NT2/D1 (cell line): ENCODE measurements around the gene NEK3.
"Not testable (repeated sequence)": the region's sequence is repeated elsewhere in the genome, so short reads cannot be mapped to it uniquely, and the experiment has no call there.

Source experiments
- DNase-seq: peaks from one replicate; pipeline ENCODE4 v3.0.0-alpha.2; 2011; ENCODE audit warnings: low read depth, low spot score
- H3K27me3 ChIP-seq: 2 replicates; pipeline ENCODE4 v1.6.0; 2011; ENCODE audit warnings: mild to moderate bottlenecking; ENCODE audit not compliant: insufficient read length, insufficient read depth
- H3K36me3 ChIP-seq: 2 replicates; pipeline ENCODE4 v1.6.1; 2011; ENCODE audit warnings: mild to moderate bottlenecking, low read length, mixed read lengths; ENCODE audit not compliant: insufficient read depth, insufficient read length
- H3K4me1 ChIP-seq: 2 replicates; pipeline ENCODE4 v1.5.1; 2011; ENCODE audit not compliant: insufficient read depth, insufficient read length
- H3K4me3 ChIP-seq: 2 replicates; pipeline ENCODE4 v1.5.1; 2011; ENCODE audit warnings: low read depth; ENCODE audit not compliant: insufficient read length
- H3K9ac ChIP-seq: 2 replicates; pipeline ENCODE4 v1.6.0; 2011; ENCODE audit warnings: low read depth; ENCODE audit not compliant: insufficient read length
- H3K9me3 ChIP-seq: 2 replicates; pipeline ENCODE4 v1.5.1; 2011; ENCODE audit warnings: mild to moderate bottlenecking, low read length; ENCODE audit not compliant: insufficient read depth
- SUZ12 ChIP-seq: IDR thresholded peaks from 2 replicates; pipeline ENCODE4 v1.6.1; 2011; ENCODE audit not compliant: insufficient read length, insufficient read depth; ENCODE audit errors: extremely low read depth
- YY1 ChIP-seq: IDR thresholded peaks from 2 replicates; pipeline ENCODE4 v1.6.1; 2011; ENCODE audit not compliant: insufficient read length, insufficient read depth
- ZNF274 ChIP-seq: IDR thresholded peaks from 2 replicates; pipeline ENCODE4 v1.6.1; 2011; ENCODE audit warnings: mild to moderate bottlenecking, low read depth, low read length

The NEK3 gene

GRCh38 chr13:52195401-52195837 lies 36.0 kb upstream of the NEK3 start:
- Histone ChIP-seq H3K9ac (no peak overlapping the region), H3K4me3 (no peak overlapping the region)

GRCh38 chr13:52194184-52194868 lies 34.9 kb upstream of the NEK3 start:
- Histone ChIP-seq H3K4me3 (peak overlapping the region; percentile 71), H3K36me3 (no peaks in the 10 kb centered on the region), H3K27me3 (no peaks in the 10 kb centered on the region), H3K9me3 (no peaks in the 10 kb centered on the region), H3K9ac (peak overlapping the region; percentile 76), H3K4me1 (no peaks in the 10 kb centered on the region)
- TF ChIP-seq SUZ12, result no peak
- TF ChIP-seq YY1, result no peak
- TF ChIP-seq ZNF274, result no peak
- peak; percentile 64 for DNase-seq

More at GRCh38 chr13:52195401-52195837, 36.0 kb upstream of the NEK3 start:
- TF ChIP-seq YY1 (no peak), ZNF274 (no peak), SUZ12 (no peak)
- H3K4me1 ChIP-seq, result no peaks in the 10 kb centered on the region
- DNase-seq, result no peak
- no peaks in the 10 kb centered on the region for H3K27me3 ChIP-seq
- no peaks in the 10 kb centered on the region for H3K9me3 ChIP-seq
- no peaks in the 10 kb centered on the region for H3K36me3 ChIP-seq

- Histone ChIP-seq H3K4me3 (peak overlapping the region; percentile 71), H3K9ac (peak overlapping the region; percentile 76)
- not testable (repeated sequence) for H3K36me3 ChIP-seq, DNase-seq, H3K4me1 ChIP-seq, H3K27me3 ChIP-seq, H3K9me3 ChIP-seq
These were observed 34.3 kb upstream of the NEK3 start for GRCh38 chr13:52193587-52194183.

- not testable (repeated sequence) for H3K36me3 ChIP-seq, DNase-seq, H3K4me1 ChIP-seq
These were observed 28.2 kb upstream of the NEK3 start for GRCh38 chr13:52187424-52188187.

GRCh38 chr13:52187029-52187423 lies 27.6 kb upstream of the NEK3 start:
- no peak overlapping the region for H3K9ac ChIP-seq
- H3K36me3 ChIP-seq, result peaks cover 3% of the 10 kb centered on the region
- H3K4me3 ChIP-seq, result no peak overlapping the region
- TF ChIP-seq YY1 (no peak), SUZ12 (no peak), ZNF274 (no peak)
- H3K4me1 ChIP-seq, result no peaks in the 10 kb centered on the region
- DNase-seq, result no peak
- no peaks in the 10 kb centered on the region for H3K9me3 ChIP-seq
- no peaks in the 10 kb centered on the region for H3K27me3 ChIP-seq

More at GRCh38 chr13:52187424-52188187, 28.2 kb upstream of the NEK3 start:
- H3K27me3 ChIP-seq, H3K4me3 ChIP-seq, H3K9me3 ChIP-seq, H3K9ac ChIP-seq: not testable (repeated sequence)

- H3K27me3 ChIP-seq, DNase-seq, H3K4me1 ChIP-seq, H3K9ac ChIP-seq, H3K9me3 ChIP-seq, H3K4me3 ChIP-seq, H3K36me3 ChIP-seq: not testable (repeated sequence)
These were observed 22.0 kb upstream of the NEK3 start for GRCh38 chr13:52181316-52181954.

- H3K27me3 ChIP-seq, result no peaks in the 10 kb centered on the region
- TF ChIP-seq ZNF274, result no peak
- TF ChIP-seq YY1, result no peak
- no peak for TF ChIP-seq SUZ12
- no peak overlapping the region for H3K4me3 ChIP-seq
- no peaks in the 10 kb centered on the region for H3K9me3 ChIP-seq
- H3K9ac ChIP-seq, result no peak overlapping the region
- no peaks in the 10 kb centered on the region for H3K4me1 ChIP-seq
- H3K36me3 ChIP-seq, result peaks cover 6% of the 10 kb centered on the region
- no peak for DNase-seq
These were observed 20.5 kb upstream of the NEK3 start for GRCh38 chr13:52179925-52180324.
